Middle frontal gyrus (tissue), 1 donor: Measurements from ENCODE around the gene MDH1B.
A peak's percentile ranks its signal among the peaks of the same experiment; 100 is the strongest.

ENCODE experiments used
- DNase-seq: peaks from one replicate; pipeline ENCODE4 v3.0.0-alpha.2; 2015; ENCODE audit warnings: low spot score; ENCODE audit errors: extremely low spot score

Gene MDH1B

DNA sequence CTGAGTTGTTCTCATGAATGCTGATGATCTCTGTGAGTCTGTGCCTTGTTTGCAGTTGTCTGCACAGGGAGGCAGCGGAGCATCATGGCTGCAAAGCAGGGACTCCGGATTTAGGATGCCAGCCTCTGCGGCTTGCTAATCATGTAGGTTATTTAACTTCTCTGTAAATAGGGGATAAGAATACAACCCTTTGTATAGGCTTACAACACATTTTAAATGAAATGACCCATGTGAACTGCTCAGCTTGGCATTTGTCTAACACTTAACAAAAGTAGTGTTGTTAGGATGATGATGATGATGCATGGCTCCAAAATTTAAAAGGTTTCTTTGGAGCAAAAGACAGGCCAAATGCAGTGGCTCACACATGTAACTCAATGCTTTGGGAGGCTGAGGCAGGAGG lies 66.3 kb downstream of the MDH1B start:
- no peak for DNase-seq

GRCh38 chr2:206696910-206697309 lies 68.2 kb downstream of the MDH1B start:
- no peak for DNase-seq

GRCh38 chr2:206693399-206694137 lies 71.6 kb downstream of the MDH1B start:
- peak; percentile 45 for DNase-seq

DNA sequence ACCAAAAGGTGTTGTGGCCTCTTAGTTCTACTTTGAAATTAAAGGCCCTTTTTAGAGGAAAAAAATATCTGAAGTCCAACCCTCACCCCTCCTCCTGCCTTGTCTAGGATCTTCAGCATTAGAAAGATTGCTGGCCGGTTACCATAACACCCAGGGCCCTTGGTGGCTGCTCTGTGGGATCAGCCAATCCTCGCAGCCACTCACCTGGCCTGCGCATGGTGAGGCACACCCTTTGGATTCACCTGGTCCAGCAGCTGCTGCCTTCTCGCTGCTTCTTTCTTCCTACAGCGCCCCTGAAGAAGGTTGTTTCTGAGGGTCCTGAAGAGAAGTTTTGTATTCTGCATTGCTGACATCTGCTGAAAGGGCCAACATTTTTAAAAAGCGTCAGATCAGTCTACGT lies 72.2 kb downstream of the MDH1B start:
- no peak for DNase-seq

DNA sequence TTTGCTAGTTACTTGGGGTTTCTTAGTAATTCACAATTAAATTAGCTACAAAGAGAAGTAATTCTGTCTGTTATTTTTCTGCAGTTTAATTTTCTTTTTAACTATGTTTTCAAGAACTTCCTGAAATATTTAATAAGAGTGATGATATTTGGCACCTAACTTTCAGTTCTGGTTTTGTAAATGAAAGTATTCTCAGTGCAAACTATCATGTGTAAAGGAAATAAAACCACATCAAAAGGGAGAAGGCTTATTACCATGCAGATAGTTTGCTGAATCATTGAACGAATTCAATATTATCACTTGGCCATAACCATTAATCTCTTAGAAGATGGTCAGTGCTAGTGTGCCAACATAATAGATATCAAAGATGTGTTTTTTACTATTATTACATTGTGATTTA lies 76.1 kb downstream of the MDH1B start:
- DNase-seq: no peak

DNA sequence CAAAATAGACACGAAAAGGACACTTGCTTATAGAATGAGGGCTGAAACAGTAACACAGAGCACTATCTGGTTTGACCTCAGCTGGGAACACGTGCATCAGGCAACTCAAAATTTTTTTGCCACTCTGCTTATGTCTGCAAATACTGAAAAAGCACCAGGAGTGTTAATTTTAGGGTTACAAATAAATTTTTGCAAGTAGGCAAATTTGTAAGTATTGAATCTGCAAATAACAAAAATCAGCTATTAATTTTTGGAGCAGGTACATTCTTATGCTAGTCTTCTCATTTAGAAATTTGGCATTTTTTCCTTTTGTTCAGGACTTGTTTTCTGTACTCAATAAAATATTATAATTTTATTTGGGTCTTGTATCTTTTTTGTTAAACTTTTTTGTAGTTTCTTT lies 76.7 kb downstream of the MDH1B start:
- no peak for DNase-seq
